SK-N-SH (cell line): Measurements from ENCODE around the gene PPP2R3A. TPM values are rescaled to one million over a fixed set of nuclear protein-coding genes. Genes with fewer than 3 reads are reported as not detected.

Experiments
- CTCF ChIA-PET: fragments of 300-600, 350-600 bp; formaldehyde crosslinking; extraction: SDS; loops from one replicate; lab custom pipeline; 2021; lab: Yijun Ruan, JAX
- POLR2A ChIA-PET: fragments of 350-600 bp; sonication (Branson Sonifier 250); formaldehyde crosslinking; extraction: SDS; loops from one replicate; lab custom pipeline; 2020; ENCODE audit warnings: antibody characterized with exemption, inconsistent platforms; lab: Yijun Ruan, JAX
- DNase-seq: peaks from one replicate; pipeline ENCODE4 v3.0.0; 2012
- H2AFZ ChIP-seq: fragments of 200-600 bp; sonication (generic); 2 replicates; pipeline ENCODE4 v1.8.1; 2016; ENCODE audit warnings: antibody characterized with exemption, mild to moderate bottlenecking, low read depth
- H3F3A ChIP-seq: fragments of 200-600 bp; sonication (generic); replicated peaks from 2 replicates; pipeline ENCODE3; 2016; ENCODE audit warnings: antibody characterized with exemption, mild to moderate bottlenecking; ENCODE audit not compliant: insufficient read depth
- H3K27ac ChIP-seq, 2 experiments: fragments of 200-500 bp in 1 of 2; fragments of 200-600 bp in 1 of 2; sonication (Bioruptor generic) in 1 of 2; sonication (generic), shearing (Covaris generic) in 1 of 2; 2 replicates each; pipeline versions ENCODE4 v1.5.1 to v1.6.1; 2014 to 2016; ENCODE audit warnings: low read depth in 2 of 2, inconsistent platforms in 1 of 2, low read length in 1 of 2, mild to moderate bottlenecking in 1 of 2, mixed read lengths in 1 of 2
- H3K27me3 ChIP-seq: fragments of 200-600 bp; sonication (generic), shearing (Covaris generic); 2 replicates; pipeline ENCODE4 v1.6.1; 2016; ENCODE audit warnings: mixed run types; ENCODE audit not compliant: insufficient read depth
- H3K36me3 ChIP-seq, 2 experiments: fragments of 200-500 bp in 1 of 2; fragments of 200-600 bp in 1 of 2; sonication (Bioruptor generic) in 1 of 2; sonication (generic) in 1 of 2; replicated peaks in 1 of 2; 2 replicates each; pipeline versions ENCODE3 to v1.5.1; 2014 to 2016; ENCODE audit warnings: low read length in 1 of 2, mild to moderate bottlenecking in 1 of 2; ENCODE audit not compliant: insufficient read depth in 2 of 2, control insufficient read depth in 1 of 2
- H3K4me1 ChIP-seq, 2 experiments: fragments of 200-500 bp in 1 of 2; fragments of 200-600 bp in 1 of 2; sonication (Bioruptor generic) in 1 of 2; sonication (generic), shearing (Covaris generic) in 1 of 2; 2 replicates each; pipeline versions ENCODE4 v1.5.1 to v1.6.1; 2014 to 2016; ENCODE audit warnings: low read depth in 1 of 2, low read length in 1 of 2, mixed run types in 1 of 2; ENCODE audit not compliant: insufficient read depth in 2 of 2, control insufficient read depth in 1 of 2
- H3K4me2 ChIP-seq: fragments of 200-600 bp; sonication (generic), shearing (Covaris generic); 2 replicates; pipeline ENCODE4 v1.6.1; 2017; ENCODE audit warnings: mixed run types
- H3K4me3 ChIP-seq, 2 experiments: fragments of 200-500 bp in 1 of 2; fragments of 200-600 bp in 1 of 2; sonication (Bioruptor generic) in 1 of 2; sonication (generic), shearing (Covaris generic) in 1 of 2; 2 replicates each; pipeline versions ENCODE4 v1.5.1 to v1.8.1; 2014 to 2016; ENCODE audit warnings: low read depth in 2 of 2, inconsistent platforms in 1 of 2, low read length in 1 of 2, mild to moderate bottlenecking in 1 of 2, mixed read lengths in 1 of 2, moderate library complexity in 1 of 2
- H3K79me2 ChIP-seq: fragments of 200-600 bp; sonication (generic); 2 replicates; pipeline ENCODE4 v1.8.1; 2017; ENCODE audit warnings: mild to moderate bottlenecking; ENCODE audit not compliant: insufficient read depth
- H3K9ac ChIP-seq: fragments of 200-600 bp; sonication (generic); 2 replicates; pipeline ENCODE4 v1.6.1; 2017; ENCODE audit warnings: mixed run types
- H3K9me2 ChIP-seq: fragments of 200-600 bp; sonication (generic); 2 replicates; pipeline ENCODE4 v1.6.1; 2017; ENCODE audit warnings: mixed run types
- H3K9me3 ChIP-seq: fragments of 200-600 bp; sonication (generic); 2 replicates; pipeline ENCODE4 v1.6.1; 2017; ENCODE audit warnings: mixed run types, mild to moderate bottlenecking, moderate library complexity
- H4K20me1 ChIP-seq: fragments of 200-600 bp; sonication (generic); 2 replicates; pipeline ENCODE4 v1.6.1; 2017; ENCODE audit warnings: mild to moderate bottlenecking, mixed run types; ENCODE audit not compliant: insufficient read depth
- EZH2phosphoT487 ChIP-seq: fragments of 200-600 bp; sonication (generic); IDR thresholded peaks from 2 replicates; pipeline ENCODE4 v1.6.1; 2017; ENCODE audit warnings: low read depth, mixed run types, mild to moderate bottlenecking, antibody characterized with exemption, moderate library complexity, borderline replicate concordance
- FOSL2 ChIP-seq: IDR thresholded peaks from 2 replicates; pipeline ENCODE4 v1.4.0; 2012; ENCODE audit warnings: low read depth, mild to moderate bottlenecking, moderate library complexity, borderline replicate concordance
- FOXM1 ChIP-seq: IDR thresholded peaks from 2 replicates; pipeline ENCODE4 v1.4.0; 2012; ENCODE audit warnings: low read depth, mild to moderate bottlenecking
- GABPA ChIP-seq: IDR thresholded peaks from 2 replicates; pipeline ENCODE4 v1.4.0; 2012; ENCODE audit warnings: low read depth, mild to moderate bottlenecking
- GATA2 ChIP-seq: sonication (generic); formaldehyde crosslinking; IDR thresholded peaks from 2 replicates; pipeline ENCODE4 v1.5.0; 2020; ENCODE audit warnings: mild to moderate bottlenecking, missing genetic modification reagents
- NFIC ChIP-seq: IDR thresholded peaks from 2 replicates; pipeline ENCODE4 v1.4.0; 2012; ENCODE audit warnings: borderline replicate concordance
- NRF1 ChIP-seq: IDR thresholded peaks from 2 replicates; pipeline ENCODE4 v1.6.1; 2012; ENCODE audit warnings: low read depth, mild to moderate bottlenecking, low read length
- RAD21 ChIP-seq: IDR thresholded peaks from 2 replicates; pipeline ENCODE4 v1.6.1; 2012; ENCODE audit warnings: mild to moderate bottlenecking, low read length
- RXRA ChIP-seq: IDR thresholded peaks from 2 replicates; pipeline ENCODE4 v1.4.0; 2012; ENCODE audit warnings: low read depth, mild to moderate bottlenecking, borderline replicate concordance
- SMC3 ChIP-seq: IDR thresholded peaks from 2 replicates; pipeline ENCODE4 v1.6.1; 2012; ENCODE audit warnings: low read depth, low read length, improper control_type of control experiment
- TEAD4 ChIP-seq: IDR thresholded peaks from 2 replicates; pipeline ENCODE4 v1.4.0; 2012; ENCODE audit warnings: mild to moderate bottlenecking, borderline replicate concordance; ENCODE audit not compliant: insufficient read depth
- YY1 ChIP-seq: IDR thresholded peaks from 2 replicates; pipeline ENCODE4 v1.4.0; 2012; ENCODE audit warnings: low read depth, mild to moderate bottlenecking
- WGBS: methylation state at CpG from one replicate; pipeline ENCODE4 v1.1.6; 2017; ENCODE audit warnings: low lambda C conversion rate; 5-methylcytosine and 5-hydroxymethylcytosine counted together
- polyA plus RNA-seq, 3 experiments: library from polyadenylated mRNA; depleted of rRNA; stranded (reverse); fragments of >200 nt; gene quantifications; 2 replicates each; pipeline ENCODE4 v1.2.3, GENCODE V29; 2012
- TF ChIP-seq, protein P1 (sequence below): IDR thresholded peaks from 2 replicates; pipeline ENCODE4 v1.4.0; 2012; ENCODE audit warnings: low read depth
- TF ChIP-seq, protein P2 (sequence below): IDR thresholded peaks from 2 replicates; pipeline ENCODE4 v1.4.0; 2012; ENCODE audit warnings: low read depth, borderline replicate concordance
- TF ChIP-seq, protein P3 (sequence below): fragments of 150-350 bp; IDR thresholded peaks from 2 replicates; pipeline ENCODE4 v1.6.1; 2016; ENCODE audit warnings: mild to moderate bottlenecking, low read depth, low read length
- TF ChIP-seq, protein P4 (sequence below): IDR thresholded peaks from 2 replicates; pipeline ENCODE4 v1.6.1; 2012; ENCODE audit warnings: mild to moderate bottlenecking, low read depth, low read length, moderate library complexity

The PPP2R3A gene
- polyA plus RNA-seq, 1 of the 3 experiments (the other 2 are of a cell fraction): 3.9 TPM

DNA sequence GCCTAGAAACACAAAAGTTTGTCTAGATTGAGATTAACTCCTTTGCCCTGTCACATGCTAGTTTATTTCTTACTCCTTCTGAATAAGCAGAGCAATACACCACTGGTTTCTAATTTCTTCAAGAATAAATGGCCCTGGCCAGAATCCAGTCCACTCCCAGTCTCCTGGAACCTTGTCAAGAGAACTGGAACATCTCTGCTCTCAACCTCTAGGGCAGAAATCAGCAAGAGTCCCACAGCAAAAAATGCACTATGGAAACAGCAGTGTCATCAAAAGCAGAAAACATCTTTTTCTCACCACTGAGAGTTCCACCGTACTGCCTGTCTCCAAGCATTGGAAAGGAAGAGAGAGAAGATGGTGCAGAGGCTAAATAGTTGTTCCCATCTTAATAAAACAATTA lies 35.9 kb upstream of the PPP2R3A start:
- Histone ChIP-seq H2AFZ (0 out of 2 replicates have a peak overlapping the region, but pooled peaks have one; percentile 2), H3K36me3 (no peaks in the 10 kb centered on the region), H3K9me2 (no peaks in the 10 kb centered on the region), H3K9ac (no peak overlapping the region), H3K79me2 (no peaks in the 10 kb centered on the region), H3F3A (no peaks in the 10 kb centered on the region), H3K27me3 (no peaks in the 10 kb centered on the region), H3K4me3 (no peak overlapping the region), H3K9me3 (no peaks in the 10 kb centered on the region), H4K20me1 (no peaks in the 10 kb centered on the region), H3K4me2 (no peak overlapping the region), H3K4me1 (peaks cover 0 to 10% of the 10 kb centered on the region in 2 experiments; a peak in 2 of 4 replicates), H3K27ac (no peak overlapping the region)
- TF ChIP-seq NFIC: no peak
- no peak for TF ChIP-seq EZH2phosphoT487
- no peak for TF ChIP-seq SMC3
- no peak for TF ChIP-seq GABPA
- TF ChIP-seq FOSL2: no peak
- TF ChIP-seq RXRA: no peak
- TF ChIP-seq FOXM1: no peak
- no peak for TF ChIP-seq TEAD4
- TF ChIP-seq, protein P1, sequence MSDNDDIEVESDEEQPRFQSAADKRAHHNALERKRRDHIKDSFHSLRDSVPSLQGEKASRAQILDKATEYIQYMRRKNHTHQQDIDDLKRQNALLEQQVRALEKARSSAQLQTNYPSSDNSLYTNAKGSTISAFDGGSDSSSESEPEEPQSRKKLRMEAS: no peak
- TF ChIP-seq GATA2 (CRISPR knock-in tag): no peak
- 61% methylated on average over 1 of the region's 1 CpG for WGBS
- POLR2A ChIA-PET: no interaction called here
- DNase-seq: no peak
- CTCF ChIA-PET: interaction anchor here (1.0 kb wide), 1 partner anchor 10 kb away, joined by 4 read pairs; no protein-coding TSS in a partner anchor

DNA sequence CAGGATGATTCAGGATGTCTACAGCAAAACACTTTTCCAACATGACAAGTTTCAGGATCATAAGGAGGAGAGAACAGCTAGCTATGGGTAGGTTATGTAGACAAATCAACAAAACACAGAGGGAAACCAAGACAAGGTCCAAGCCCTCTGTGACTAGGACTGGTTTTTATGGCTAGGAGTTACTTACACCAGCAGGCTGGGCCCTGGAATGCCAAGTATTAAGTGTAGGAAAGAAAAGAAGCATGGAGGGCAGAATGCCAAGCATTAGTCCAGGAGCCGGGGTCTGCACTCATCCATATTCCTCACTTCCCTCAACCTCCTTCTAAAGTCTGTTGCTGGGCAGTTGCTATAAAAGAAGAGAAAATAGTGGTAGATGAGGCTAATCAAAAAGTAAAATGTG lies 35.3 kb upstream of the PPP2R3A start:
- TF ChIP-seq, protein P2, sequence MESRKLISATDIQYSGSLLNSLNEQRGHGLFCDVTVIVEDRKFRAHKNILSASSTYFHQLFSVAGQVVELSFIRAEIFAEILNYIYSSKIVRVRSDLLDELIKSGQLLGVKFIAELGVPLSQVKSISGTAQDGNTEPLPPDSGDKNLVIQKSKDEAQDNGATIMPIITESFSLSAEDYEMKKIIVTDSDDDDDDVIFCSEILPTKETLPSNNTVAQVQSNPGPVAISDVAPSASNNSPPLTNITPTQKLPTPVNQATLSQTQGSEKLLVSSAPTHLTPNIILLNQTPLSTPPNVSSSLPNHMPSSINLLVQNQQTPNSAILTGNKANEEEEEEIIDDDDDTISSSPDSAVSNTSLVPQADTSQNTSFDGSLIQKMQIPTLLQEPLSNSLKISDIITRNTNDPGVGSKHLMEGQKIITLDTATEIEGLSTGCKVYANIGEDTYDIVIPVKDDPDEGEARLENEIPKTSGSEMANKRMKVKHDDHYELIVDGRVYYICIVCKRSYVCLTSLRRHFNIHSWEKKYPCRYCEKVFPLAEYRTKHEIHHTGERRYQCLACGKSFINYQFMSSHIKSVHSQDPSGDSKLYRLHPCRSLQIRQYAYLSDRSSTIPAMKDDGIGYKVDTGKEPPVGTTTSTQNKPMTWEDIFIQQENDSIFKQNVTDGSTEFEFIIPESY: no peak
- no peak for TF ChIP-seq NFIC
- TF ChIP-seq, protein P1: no peak
- no peak for TF ChIP-seq NRF1
- TF ChIP-seq, protein P3, sequence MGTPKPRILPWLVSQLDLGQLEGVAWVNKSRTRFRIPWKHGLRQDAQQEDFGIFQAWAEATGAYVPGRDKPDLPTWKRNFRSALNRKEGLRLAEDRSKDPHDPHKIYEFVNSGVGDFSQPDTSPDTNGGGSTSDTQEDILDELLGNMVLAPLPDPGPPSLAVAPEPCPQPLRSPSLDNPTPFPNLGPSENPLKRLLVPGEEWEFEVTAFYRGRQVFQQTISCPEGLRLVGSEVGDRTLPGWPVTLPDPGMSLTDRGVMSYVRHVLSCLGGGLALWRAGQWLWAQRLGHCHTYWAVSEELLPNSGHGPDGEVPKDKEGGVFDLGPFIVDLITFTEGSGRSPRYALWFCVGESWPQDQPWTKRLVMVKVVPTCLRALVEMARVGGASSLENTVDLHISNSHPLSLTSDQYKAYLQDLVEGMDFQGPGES: no peak
- TF ChIP-seq YY1: no peak
- TF ChIP-seq, protein P4, sequence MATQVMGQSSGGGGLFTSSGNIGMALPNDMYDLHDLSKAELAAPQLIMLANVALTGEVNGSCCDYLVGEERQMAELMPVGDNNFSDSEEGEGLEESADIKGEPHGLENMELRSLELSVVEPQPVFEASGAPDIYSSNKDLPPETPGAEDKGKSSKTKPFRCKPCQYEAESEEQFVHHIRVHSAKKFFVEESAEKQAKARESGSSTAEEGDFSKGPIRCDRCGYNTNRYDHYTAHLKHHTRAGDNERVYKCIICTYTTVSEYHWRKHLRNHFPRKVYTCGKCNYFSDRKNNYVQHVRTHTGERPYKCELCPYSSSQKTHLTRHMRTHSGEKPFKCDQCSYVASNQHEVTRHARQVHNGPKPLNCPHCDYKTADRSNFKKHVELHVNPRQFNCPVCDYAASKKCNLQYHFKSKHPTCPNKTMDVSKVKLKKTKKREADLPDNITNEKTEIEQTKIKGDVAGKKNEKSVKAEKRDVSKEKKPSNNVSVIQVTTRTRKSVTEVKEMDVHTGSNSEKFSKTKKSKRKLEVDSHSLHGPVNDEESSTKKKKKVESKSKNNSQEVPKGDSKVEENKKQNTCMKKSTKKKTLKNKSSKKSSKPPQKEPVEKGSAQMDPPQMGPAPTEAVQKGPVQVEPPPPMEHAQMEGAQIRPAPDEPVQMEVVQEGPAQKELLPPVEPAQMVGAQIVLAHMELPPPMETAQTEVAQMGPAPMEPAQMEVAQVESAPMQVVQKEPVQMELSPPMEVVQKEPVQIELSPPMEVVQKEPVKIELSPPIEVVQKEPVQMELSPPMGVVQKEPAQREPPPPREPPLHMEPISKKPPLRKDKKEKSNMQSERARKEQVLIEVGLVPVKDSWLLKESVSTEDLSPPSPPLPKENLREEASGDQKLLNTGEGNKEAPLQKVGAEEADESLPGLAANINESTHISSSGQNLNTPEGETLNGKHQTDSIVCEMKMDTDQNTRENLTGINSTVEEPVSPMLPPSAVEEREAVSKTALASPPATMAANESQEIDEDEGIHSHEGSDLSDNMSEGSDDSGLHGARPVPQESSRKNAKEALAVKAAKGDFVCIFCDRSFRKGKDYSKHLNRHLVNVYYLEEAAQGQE: no peak
- TF ChIP-seq RAD21: no peak
- WGBS: 53% methylated on average over 1 of the region's 1 CpG
- no peak overlapping the region for H3K4me2 ChIP-seq
- H3K9ac ChIP-seq: no peak overlapping the region
- H4K20me1 ChIP-seq: no peaks in the 10 kb centered on the region
- no peaks in the 10 kb centered on the region for H3K79me2 ChIP-seq
- H3K36me3 ChIP-seq: no peaks in the 10 kb centered on the region
- H3F3A ChIP-seq: no peaks in the 10 kb centered on the region
- 0 out of 2 replicates have a peak overlapping the region, but pooled peaks have one; percentile 2 for H2AFZ ChIP-seq
- no peak overlapping the region for H3K4me3 ChIP-seq
- DNase-seq: no peak
- H3K27ac ChIP-seq: no peak overlapping the region
- no peaks in the 10 kb centered on the region for H3K9me3 ChIP-seq
- H3K9me2 ChIP-seq: no peaks in the 10 kb centered on the region
- peaks cover 0 to 10% of the 10 kb centered on the region in 2 experiments; a peak in 2 of 4 replicates for H3K4me1 ChIP-seq
- ChIA-PET POLR2A (no interaction called here), CTCF (no interaction called here)
- H3K27me3 ChIP-seq: no peaks in the 10 kb centered on the region
